GM23338 (cell line): ENCODE measurements around the gene RORB. TPM values are rescaled to one million over a fixed set of nuclear protein-coding genes. Genes with fewer than 3 reads are reported as not detected.
A peak's percentile ranks its signal among the peaks of the same experiment; 100 is the strongest.

ENCODE experiments used
- ATAC-seq: fragments of 200-7000 bp; cut with Tn5 transposase; 3 replicates; pipeline ENCODE4 v1.9.1; 2020
- DNase-seq: peaks from one replicate; pipeline ENCODE4 v3.0.0-alpha.2; 2015; ENCODE audit warnings: low spot score
- H2AFZ ChIP-seq: fragments of 200-600 bp; sonication (generic); 2 replicates; pipeline ENCODE4 v1.8.0; 2016; ENCODE audit warnings: antibody characterized with exemption, mild to moderate bottlenecking, moderate library complexity
- H3F3A ChIP-seq: fragments of 200-600 bp; sonication (generic); replicated peaks from 2 replicates; pipeline ENCODE4 v1.8.0; 2017; ENCODE audit warnings: antibody characterized with exemption, mixed run types, low read depth
- H3K27ac ChIP-seq: fragments of 200-600 bp; sonication (generic); 2 replicates; pipeline ENCODE4 v1.6.1; 2016; ENCODE audit warnings: low read depth
- H3K27me3 ChIP-seq: fragments of 200-600 bp; sonication (generic); 2 replicates; pipeline ENCODE4 v1.8.0; 2016; ENCODE audit warnings: mild to moderate bottlenecking, mixed run types, moderate library complexity; ENCODE audit not compliant: insufficient read depth
- H3K36me3 ChIP-seq: fragments of 200-600 bp; sonication (generic); 2 replicates; pipeline ENCODE4 v1.8.0; 2016; ENCODE audit warnings: mild to moderate bottlenecking; ENCODE audit not compliant: insufficient read depth
- H3K4me1 ChIP-seq: fragments of 200-600 bp; sonication (generic); 2 replicates; pipeline ENCODE4 v1.8.0; 2016; ENCODE audit warnings: mild to moderate bottlenecking, moderate library complexity; ENCODE audit not compliant: insufficient read depth
- H3K4me2 ChIP-seq: fragments of 200-600 bp; sonication (generic); 2 replicates; pipeline ENCODE4 v1.7.1; 2017; ENCODE audit warnings: mixed run types
- H3K4me3 ChIP-seq: fragments of 200-600 bp; sonication (generic); 2 replicates; pipeline ENCODE4 v1.6.1; 2016; ENCODE audit warnings: mixed run types
- H3K79me2 ChIP-seq: fragments of 200-600 bp; sonication (generic); replicated peaks from 2 replicates; pipeline ENCODE4 v1.8.0; 2017; ENCODE audit warnings: mild to moderate bottlenecking; ENCODE audit not compliant: insufficient read depth
- H3K9me2 ChIP-seq: fragments of 200-600 bp; sonication (generic); 2 replicates; pipeline ENCODE4 v1.8.0; 2017; ENCODE audit not compliant: insufficient read depth
- H4K20me1 ChIP-seq: fragments of 200-600 bp; sonication (generic); replicated peaks from 2 replicates; pipeline ENCODE4 v1.8.0; 2017; ENCODE audit warnings: mild to moderate bottlenecking; ENCODE audit not compliant: insufficient read depth
- H3K27ac Mint-ChIP-seq: 2 replicates; pipeline ENCODE4 v1.8.0; 2020; ENCODE audit warnings: inconsistent platforms, mild to moderate bottlenecking, moderate library complexity, mixed read lengths
- H3K27me3 Mint-ChIP-seq: 3 replicates; pipeline ENCODE4 v1.8.0; 2022; ENCODE audit warnings: low read depth, mild to moderate bottlenecking, moderate library complexity, mixed read lengths, inconsistent platforms; ENCODE audit not compliant: insufficient read depth, poor library complexity
- H3K36me3 Mint-ChIP-seq: 3 replicates; pipeline ENCODE4 v1.8.0; 2021; ENCODE audit warnings: low read depth, mild to moderate bottlenecking, inconsistent platforms, moderate library complexity, mixed read lengths
- H3K4me1 Mint-ChIP-seq: 3 replicates; pipeline ENCODE4 v1.8.0; 2020; ENCODE audit warnings: mild to moderate bottlenecking, inconsistent platforms, mixed read lengths
- H3K4me3 Mint-ChIP-seq: 3 replicates; pipeline ENCODE4 v1.8.0; 2021; ENCODE audit warnings: moderate library complexity, mild to moderate bottlenecking, inconsistent platforms, mixed read lengths
- H3K9me3 Mint-ChIP-seq: 3 replicates; pipeline ENCODE4 v1.8.0; 2020; ENCODE audit warnings: moderate library complexity, mild to moderate bottlenecking, inconsistent platforms, mixed read lengths
- CREB1 ChIP-seq: fragments of 250-450 bp; sonication (Bioruptor Pico); IDR thresholded peaks from 2 replicates; pipeline ENCODE4 v1.5.0; 2020; ENCODE audit warnings: low read depth, mild to moderate bottlenecking, moderate library complexity
- EZH2 ChIP-seq: fragments of 200-600 bp; sonication (generic); IDR thresholded peaks from one replicate; pipeline ENCODE4 v1.8.0; 2017; ENCODE audit warnings: antibody characterized with exemption, mild to moderate bottlenecking, low read depth; ENCODE audit not compliant: unreplicated experiment
- JUNB ChIP-seq: IDR thresholded peaks from one replicate; pipeline ENCODE4 v1.6.1; 2016; ENCODE audit warnings: antibody characterized with exemption; ENCODE audit not compliant: unreplicated experiment
- POLR2AphosphoS5 ChIP-seq: IDR thresholded peaks from 2 replicates; pipeline ENCODE4 v1.6.1; 2016; ENCODE audit warnings: antibody characterized with exemption, low read depth
- STAT1 ChIP-seq: IDR thresholded peaks from one replicate; pipeline ENCODE4 v1.6.1; 2016; ENCODE audit warnings: antibody characterized with exemption; ENCODE audit not compliant: unreplicated experiment
- ZNF114 ChIP-seq: fragments of 250-450 bp; sonication (Bioruptor Pico); IDR thresholded peaks from 2 replicates; pipeline ENCODE4 v1.5.0; 2020; ENCODE audit warnings: mild to moderate bottlenecking, moderate library complexity
- ZNF331 ChIP-seq: fragments of 250-450 bp; sonication (Bioruptor Pico); IDR thresholded peaks from 2 replicates; pipeline ENCODE4 v1.5.0; 2020; ENCODE audit warnings: low read depth, mild to moderate bottlenecking, moderate library complexity
- polyA plus RNA-seq: library from polyadenylated mRNA; unstranded; fragments of >200 nt; fragmentation: Nextera tagmentation; extraction: Ambion mirVana; gene quantifications from 2 replicates; pipeline ENCODE4 v1.2.1, GENCODE V29; 2016
- total RNA-seq: library from RNA; depleted of rRNA; stranded (reverse); fragments of >200 nt; shearing (Covaris generic); gene quantifications from 2 replicates; pipeline ENCODE4 v1.2.3, GENCODE V29; 2014
- TF ChIP-seq, protein P1 (sequence below), 2 experiments: fragments of 200-600 bp in 1 of 2; sonication (generic) in 1 of 2; conservative IDR thresholded peaks; 2 replicates each; pipeline versions ENCODE4 v1.5.1 to v1.6.1; 2016 to 2017; ENCODE audit warnings: antibody characterized with exemption in 2 of 2, low read depth in 2 of 2, mild to moderate bottlenecking in 2 of 2, moderate library complexity in 1 of 2
- TF ChIP-seq, protein P2 (sequence below): IDR thresholded peaks from 2 replicates; pipeline ENCODE4 v1.6.1; 2016; ENCODE audit warnings: antibody characterized with exemption

The RORB gene
- total and polyA plus RNA-seq, 2 experiments from 2014 or later = 1.2 to 4.5 TPM

DNA sequence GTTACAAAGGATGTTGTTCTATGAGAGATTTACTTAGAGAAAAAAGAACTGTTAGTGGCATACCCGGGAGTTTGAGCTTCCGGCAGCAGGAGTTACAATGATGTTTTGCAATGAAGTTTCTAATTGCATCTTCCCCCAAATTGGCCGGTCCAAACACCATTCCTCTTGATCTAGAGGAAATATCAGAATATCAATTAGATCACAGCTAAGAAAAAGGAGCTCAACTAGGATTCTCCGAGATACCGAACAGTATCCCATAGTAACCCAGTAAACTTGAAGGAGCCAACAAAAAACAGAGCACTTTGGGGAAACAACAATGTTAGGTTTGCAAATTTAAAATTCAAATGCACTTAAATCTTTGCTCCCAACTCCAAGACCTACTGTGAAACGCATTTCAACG is 231.0 kb downstream of the RORB start (continued):
- TF ChIP-seq CREB1 (CRISPR knock-in tag) (no peak), EZH2 (no peak)

DNA sequence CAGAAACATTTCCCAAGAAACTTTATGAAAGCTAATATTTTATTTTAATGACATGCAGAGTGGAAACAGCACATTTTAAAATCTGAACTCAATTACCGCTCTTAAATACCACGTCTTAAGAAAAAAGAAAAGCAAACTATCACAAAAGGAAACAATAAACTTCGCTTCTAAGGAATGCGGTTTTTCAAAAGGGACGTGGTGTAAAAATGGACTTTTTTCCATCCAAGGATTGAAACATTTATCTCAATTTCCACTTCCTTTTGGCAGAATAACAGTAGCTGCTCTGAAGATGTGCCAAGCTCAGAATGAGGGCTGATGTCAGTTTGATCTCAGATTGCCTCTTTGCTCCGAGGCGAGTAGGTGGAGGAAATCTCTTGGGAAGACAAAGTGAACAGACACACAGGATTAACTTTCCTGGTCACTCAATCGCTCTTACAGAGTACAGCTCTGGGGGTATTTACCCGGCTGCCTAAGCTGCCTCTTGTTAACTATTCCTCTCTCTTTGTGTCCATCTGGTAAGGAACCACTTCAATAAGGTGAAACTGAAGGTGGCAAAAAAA is 232.1 kb downstream of the RORB start:
- Histone ChIP-seq H3F3A (no peaks in the 10 kb centered on the region), H3K4me3 (no peak overlapping the region), H3K36me3 (no peaks in the 10 kb centered on the region), H3K9me2 (peaks cover 3% of the 10 kb centered on the region; the same call in 1 of the 2 replicates), H3K27me3 (no peaks in the 10 kb centered on the region), H4K20me1 (no peaks in the 10 kb centered on the region), H3K4me2 (peak overlapping the region; percentile 4; the same call in 1 of the 2 replicates), H3K27ac (0 out of 2 replicates have a peak overlapping the region, but pooled peaks have one; percentile 14), H3K79me2 (no peaks in the 10 kb centered on the region), H2AFZ (0 out of 2 replicates have a peak overlapping the region, but pooled peaks have one; percentile 23), H3K4me1 (peaks cover 30% of the 10 kb centered on the region)
- no peaks in the 10 kb centered on the region for H3K36me3 Mint-ChIP-seq
- no peak for DNase-seq
- H3K27ac Mint-ChIP-seq = peak overlapping the region; percentile 22; the same call in 1 of the 2 replicates
- no peak overlapping the region for H3K4me3 Mint-ChIP-seq
- H3K4me1 Mint-ChIP-seq = peaks cover 29% of the 10 kb centered on the region
- H3K27me3 Mint-ChIP-seq = no peaks in the 10 kb centered on the region
- peak; percentile 48 for ATAC-seq
- no peaks in the 10 kb centered on the region for H3K9me3 Mint-ChIP-seq
- no peak for TF ChIP-seq STAT1
- no peak for TF ChIP-seq CREB1 (CRISPR knock-in tag)
- no peak for TF ChIP-seq POLR2AphosphoS5
- no peak for TF ChIP-seq JUNB
- TF ChIP-seq, protein P1, sequence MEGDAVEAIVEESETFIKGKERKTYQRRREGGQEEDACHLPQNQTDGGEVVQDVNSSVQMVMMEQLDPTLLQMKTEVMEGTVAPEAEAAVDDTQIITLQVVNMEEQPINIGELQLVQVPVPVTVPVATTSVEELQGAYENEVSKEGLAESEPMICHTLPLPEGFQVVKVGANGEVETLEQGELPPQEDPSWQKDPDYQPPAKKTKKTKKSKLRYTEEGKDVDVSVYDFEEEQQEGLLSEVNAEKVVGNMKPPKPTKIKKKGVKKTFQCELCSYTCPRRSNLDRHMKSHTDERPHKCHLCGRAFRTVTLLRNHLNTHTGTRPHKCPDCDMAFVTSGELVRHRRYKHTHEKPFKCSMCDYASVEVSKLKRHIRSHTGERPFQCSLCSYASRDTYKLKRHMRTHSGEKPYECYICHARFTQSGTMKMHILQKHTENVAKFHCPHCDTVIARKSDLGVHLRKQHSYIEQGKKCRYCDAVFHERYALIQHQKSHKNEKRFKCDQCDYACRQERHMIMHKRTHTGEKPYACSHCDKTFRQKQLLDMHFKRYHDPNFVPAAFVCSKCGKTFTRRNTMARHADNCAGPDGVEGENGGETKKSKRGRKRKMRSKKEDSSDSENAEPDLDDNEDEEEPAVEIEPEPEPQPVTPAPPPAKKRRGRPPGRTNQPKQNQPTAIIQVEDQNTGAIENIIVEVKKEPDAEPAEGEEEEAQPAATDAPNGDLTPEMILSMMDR (conservative IDR thresholded peaks at IDR 0.05; ENCODE audit: low read depth in 2 of 2) = no peak
- TF ChIP-seq ZNF331 (CRISPR knock-in tag) = no peak

DNA sequence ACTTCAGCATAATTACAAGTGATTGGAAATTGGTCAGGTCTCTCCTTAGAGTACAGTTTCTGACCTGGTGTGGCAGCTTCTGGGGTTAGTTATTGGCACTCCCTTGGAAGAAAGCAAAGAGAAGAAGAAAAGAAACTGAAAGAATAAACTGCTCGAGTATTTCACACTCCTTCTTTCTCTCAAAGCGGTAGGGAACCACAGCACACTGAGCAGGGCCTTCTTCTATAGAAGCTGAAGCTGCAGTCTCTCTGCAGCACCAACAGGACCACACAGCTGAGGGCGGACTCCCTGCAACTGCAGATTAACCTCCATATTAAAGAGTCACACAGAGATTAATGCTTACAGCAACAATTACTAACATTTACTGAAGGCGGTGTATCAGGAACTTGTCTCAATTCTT is 238.6 kb downstream of the RORB start:
- peak; percentile 80 for ATAC-seq
- no peaks in the 10 kb centered on the region for H3K9me2 ChIP-seq
- peak overlapping the region; percentile 84; the same call in 1 of the 2 replicates for H2AFZ ChIP-seq
- TF ChIP-seq ZNF114 (CRISPR knock-in tag) (no peak), JUNB (no peak), ZNF331 (CRISPR knock-in tag) (no peak), EZH2 (no peak), STAT1 (no peak)
- TF ChIP-seq, protein P2, sequence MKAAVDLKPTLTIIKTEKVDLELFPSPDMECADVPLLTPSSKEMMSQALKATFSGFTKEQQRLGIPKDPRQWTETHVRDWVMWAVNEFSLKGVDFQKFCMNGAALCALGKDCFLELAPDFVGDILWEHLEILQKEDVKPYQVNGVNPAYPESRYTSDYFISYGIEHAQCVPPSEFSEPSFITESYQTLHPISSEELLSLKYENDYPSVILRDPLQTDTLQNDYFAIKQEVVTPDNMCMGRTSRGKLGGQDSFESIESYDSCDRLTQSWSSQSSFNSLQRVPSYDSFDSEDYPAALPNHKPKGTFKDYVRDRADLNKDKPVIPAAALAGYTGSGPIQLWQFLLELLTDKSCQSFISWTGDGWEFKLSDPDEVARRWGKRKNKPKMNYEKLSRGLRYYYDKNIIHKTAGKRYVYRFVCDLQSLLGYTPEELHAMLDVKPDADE = no peak
- TF ChIP-seq, protein P1 (conservative IDR thresholded peaks at IDR 0.05; ENCODE audit: low read depth in 2 of 2) = no peak

More for the DNA sequence above, 238.6 kb downstream of the RORB start:
- H3K27ac ChIP-seq = no peak overlapping the region
- H3K27me3 ChIP-seq = no peaks in the 10 kb centered on the region
- no peak overlapping the region for H3K4me3 ChIP-seq
- H3K4me2 ChIP-seq = no peak overlapping the region
- H3K4me1 ChIP-seq = no peaks in the 10 kb centered on the region
- no peaks in the 10 kb centered on the region for H3K79me2 ChIP-seq
- DNase-seq = no peak
- Mint-ChIP-seq H3K4me3 (no peak overlapping the region), H3K27me3 (no peaks in the 10 kb centered on the region), H3K9me3 (no peaks in the 10 kb centered on the region), H3K4me1 (peaks cover 6% of the 10 kb centered on the region; the same call in 2 of the 3 replicates), H3K36me3 (no peaks in the 10 kb centered on the region), H3K27ac (no peak overlapping the region; the same call in 1 of the 2 replicates)
- no peaks in the 10 kb centered on the region for H4K20me1 ChIP-seq
- no peaks in the 10 kb centered on the region for H3K36me3 ChIP-seq
- no peaks in the 10 kb centered on the region for H3F3A ChIP-seq
